Measurements from ENCODE around the gene MBOAT1.

DNA sequence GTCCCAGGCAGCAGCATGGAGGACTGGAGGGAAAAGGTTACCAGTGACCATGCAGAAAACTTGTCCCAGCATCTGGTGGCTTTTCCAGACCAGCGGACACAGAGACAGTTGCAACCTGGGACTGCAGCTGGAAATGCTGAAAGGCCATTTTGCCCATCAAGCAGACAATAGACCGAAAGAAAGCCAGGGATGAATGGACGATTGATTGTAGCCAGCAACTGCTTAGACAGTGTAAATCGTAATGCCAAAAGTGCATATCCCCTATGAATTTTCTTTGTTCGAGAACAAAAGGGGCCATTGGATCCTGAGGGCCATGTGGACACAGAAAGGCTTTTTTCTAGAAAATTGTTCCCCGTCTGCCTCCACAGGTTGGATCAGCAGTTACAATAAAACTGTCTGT, 115.7 kb downstream of the MBOAT1 start:
- TF ChIP-seq, protein P1, sequence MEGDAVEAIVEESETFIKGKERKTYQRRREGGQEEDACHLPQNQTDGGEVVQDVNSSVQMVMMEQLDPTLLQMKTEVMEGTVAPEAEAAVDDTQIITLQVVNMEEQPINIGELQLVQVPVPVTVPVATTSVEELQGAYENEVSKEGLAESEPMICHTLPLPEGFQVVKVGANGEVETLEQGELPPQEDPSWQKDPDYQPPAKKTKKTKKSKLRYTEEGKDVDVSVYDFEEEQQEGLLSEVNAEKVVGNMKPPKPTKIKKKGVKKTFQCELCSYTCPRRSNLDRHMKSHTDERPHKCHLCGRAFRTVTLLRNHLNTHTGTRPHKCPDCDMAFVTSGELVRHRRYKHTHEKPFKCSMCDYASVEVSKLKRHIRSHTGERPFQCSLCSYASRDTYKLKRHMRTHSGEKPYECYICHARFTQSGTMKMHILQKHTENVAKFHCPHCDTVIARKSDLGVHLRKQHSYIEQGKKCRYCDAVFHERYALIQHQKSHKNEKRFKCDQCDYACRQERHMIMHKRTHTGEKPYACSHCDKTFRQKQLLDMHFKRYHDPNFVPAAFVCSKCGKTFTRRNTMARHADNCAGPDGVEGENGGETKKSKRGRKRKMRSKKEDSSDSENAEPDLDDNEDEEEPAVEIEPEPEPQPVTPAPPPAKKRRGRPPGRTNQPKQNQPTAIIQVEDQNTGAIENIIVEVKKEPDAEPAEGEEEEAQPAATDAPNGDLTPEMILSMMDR (IDR thresholded peaks at IDR 0.05), result no peak
- no peak for TF ChIP-seq POLR2A (IDR thresholded peaks at IDR 0.05)
